Left renal cortex interstitium (tissue), 4 donors: ENCODE data around the gene ICE2. TPM values are rescaled to one million over a fixed set of nuclear protein-coding genes. Genes with fewer than 3 reads are reported as not detected.
"Not testable (repeated sequence)": the region's sequence is repeated elsewhere in the genome, so short reads cannot be mapped to it uniquely, and the experiment has no call there.

Experiments
- DNase-seq, 4 donors: peaks; one replicate each; pipeline ENCODE4 v3.0.0-alpha.2; 2013; ENCODE audit warnings: low read depth in 4 of 4, low spot score in 2 of 4, missing footprints in 1 of 4
- polyA plus RNA-seq, 4 donors: library from polyadenylated mRNA; unstranded; fragments of 120-200 nt; gene quantifications; one replicate each; pipeline ENCODE4 v1.2.1, GENCODE V29; 2013; ENCODE audit not compliant: insufficient read length in 4 of 4

Gene ICE2
- polyA plus RNA-seq, 4 donors, result 71.9 to 92.9 (median 88.2) TPM

DNA sequence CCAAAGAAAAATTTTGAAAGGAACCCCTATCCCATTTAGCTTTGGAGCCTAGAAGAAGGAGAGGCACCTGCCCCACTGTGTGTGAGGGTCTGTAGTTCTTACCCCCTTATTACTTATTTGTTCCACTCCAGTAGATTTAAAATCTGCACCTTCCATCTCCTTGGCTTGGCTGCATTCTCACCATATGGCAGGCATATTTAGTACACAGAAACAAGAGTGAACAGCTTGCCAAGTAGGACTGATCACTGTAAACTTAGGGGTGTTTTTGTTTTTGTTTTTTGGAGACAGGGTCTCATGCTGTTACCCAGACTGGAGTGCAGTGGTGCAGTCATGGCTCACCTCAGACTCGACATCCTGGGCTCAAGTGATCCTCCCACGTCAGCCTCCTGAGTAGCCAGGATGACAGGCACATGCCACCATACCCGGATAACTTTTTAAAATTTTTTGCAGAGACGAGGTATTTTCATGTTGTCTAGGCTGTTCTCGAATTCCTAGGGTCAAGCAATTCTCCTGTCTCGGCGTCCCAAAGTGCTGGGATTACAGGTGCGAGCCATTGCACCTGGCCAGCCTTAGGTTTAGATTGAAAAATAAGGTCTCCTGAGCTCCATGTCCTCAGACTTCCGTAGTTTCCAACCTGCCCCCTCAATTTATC lies 67.0 kb downstream of the ICE2 start:
- DNase-seq, result no peak

DNA sequence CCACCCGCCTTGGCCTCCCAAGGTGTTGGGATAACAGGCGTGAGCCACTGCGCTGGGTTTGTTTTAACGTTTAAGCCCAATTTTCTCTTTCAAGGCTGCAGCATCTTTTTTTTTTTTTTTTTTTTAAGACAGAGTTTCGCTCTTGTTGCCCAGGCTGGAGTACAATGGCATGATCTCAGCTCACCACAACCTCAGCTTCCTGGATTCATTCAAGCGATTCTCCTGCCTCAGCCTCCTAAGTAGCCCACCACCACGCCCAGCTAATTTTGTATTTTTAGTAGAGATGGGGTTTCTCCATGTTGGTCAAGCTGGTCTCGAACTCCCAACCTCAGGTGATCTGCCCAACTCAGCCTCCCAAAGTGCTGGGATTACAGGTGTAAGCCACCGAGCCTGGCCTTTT lies 68.6 kb downstream of the ICE2 start:
- not testable (repeated sequence) for DNase-seq

DNA sequence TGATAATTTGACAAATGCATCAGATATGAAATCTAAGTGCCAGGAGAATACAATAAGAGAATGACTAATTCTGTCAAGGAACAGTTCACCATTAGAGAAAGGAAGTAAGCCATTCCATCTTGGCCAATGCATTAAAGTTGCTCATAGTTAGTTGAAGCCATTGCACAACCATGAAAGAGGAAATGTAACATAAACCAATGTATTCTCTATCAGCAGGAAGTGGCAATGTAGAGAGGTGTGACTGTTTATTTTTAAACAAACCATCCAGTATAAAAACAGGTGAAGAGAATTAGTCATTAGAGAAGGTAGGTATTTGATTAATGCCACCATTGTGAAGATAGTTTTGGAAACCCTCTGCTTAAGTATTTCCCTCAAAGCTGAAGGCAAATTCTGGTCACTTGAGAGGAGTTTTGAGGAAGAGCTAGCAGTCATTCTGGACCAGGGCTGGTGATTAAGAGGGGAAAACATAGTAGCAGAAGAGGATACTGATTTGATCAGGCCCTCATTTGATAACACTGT lies 70.4 kb downstream of the ICE2 start:
- DNase-seq, result no peak

DNA sequence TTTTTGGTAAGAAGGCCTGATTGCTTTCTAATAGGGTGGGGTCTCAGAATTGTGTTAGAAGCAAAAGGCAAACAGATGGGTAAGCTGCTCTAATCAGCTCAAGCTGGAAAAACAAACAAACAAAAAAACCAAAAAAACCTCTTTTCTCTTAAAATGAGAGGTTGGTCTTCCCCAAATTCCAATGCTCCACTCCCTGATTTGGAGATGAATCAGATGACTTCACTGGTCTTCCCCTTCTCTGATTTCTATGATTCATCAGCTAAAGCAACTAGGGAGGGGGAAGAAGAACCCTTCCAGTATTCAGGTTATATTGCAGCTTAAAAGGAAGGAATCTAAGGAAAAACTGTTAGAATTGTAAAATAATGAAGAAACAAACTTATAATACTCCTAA lies 71.5 kb downstream of the ICE2 start:
- DNase-seq, result no peak

DNA sequence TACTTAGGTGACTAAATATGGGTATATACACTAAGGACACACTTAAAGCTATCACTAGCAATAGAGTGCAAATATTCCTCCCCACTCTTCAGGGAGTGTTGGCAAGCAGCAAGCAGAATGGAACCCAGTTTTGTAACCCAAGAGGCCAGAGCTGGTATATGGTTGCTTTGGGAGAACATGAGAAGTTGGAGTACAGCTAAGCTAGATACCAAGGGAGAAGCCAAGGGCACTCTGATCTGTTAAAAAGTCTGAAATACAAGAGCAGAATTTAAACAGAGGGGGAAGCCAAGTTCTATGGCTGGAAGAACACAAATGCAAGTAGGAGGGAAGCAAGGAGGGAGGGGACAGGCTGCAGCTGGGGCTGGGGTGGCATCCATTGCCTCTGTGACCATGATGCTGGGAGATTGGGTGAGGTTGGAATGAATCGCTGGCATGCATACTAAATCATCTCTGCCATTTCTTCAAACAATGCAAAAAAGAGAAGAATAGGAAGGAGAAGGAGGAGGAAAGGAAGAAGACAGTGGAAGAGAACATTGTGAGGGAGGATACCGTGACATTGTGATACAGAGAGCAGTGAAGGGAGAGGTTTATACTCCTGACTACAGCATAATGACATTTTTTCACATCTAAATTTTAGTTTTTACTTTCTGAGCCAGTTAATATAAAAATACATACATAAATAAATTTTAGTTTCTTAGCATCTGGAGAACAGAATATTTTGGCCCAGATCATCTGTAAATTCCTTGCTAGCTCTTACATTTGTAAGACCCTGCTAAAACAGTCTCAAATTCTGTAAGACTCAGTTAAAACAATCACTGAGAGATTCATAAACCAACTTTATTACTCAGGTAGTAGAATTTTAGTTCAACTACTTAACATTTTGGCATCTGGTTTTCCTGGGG lies 72.2 kb downstream of the ICE2 start:
- no peak for DNase-seq

DNA sequence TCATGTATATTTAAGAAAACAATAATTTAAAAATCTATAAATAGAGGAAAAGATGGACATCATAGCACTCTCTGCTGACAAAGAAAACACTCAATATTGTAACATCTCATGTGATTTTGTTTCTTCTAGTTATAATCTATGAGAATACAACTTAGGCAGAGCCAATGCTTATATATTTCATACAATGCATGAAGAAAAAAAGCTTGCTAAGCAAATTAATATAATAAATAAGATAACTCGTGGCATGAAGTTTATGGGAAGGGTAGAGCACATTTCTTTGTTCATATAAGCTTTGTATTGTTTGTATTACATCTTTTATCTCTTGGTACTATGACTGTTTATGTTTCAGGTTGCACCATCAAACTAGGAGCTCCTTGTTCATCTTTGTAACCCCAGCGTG lies 73.5 kb downstream of the ICE2 start:
- no peak for DNase-seq

DNA sequence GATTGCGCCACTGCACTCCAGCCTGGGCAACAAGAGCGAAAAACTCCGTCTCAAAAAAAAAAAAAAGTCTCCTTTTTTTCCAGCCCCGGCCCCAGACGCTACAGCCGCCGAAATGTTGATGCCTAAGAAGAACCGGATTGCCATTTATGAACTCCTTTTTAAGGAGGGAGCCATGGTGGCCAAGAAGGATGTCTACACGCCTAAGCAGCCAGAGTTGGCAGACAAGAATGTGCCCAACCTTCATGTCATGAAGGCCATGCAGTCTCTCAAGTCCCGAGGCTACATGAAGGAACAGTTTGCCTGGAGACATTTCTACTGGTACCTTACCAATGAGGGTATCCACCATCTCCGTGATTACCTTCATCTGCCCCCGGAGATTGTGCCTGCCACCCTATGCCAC lies 74.6 kb downstream of the ICE2 start:
- DNase-seq, result not testable (repeated sequence)

DNA sequence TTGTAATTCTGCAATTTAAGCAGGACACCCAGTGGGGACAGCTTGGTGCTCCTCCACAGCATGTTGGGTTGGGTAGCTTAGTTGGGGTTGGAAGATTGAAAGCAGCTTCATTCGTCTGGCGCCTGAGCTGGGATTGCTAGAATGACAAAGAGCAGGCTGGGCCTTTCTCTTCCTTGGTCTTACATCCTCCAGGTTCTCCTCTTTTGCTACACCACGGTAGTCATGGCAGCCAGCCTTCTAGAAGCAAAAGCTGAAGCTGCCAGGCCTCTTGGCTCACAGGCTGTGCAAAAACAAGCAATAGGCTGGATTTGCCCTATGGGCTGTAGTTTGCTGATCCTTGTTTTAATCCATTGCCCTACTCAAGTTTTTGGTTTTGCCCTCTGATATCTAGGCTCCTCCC lies 78.0 kb downstream of the ICE2 start:
- DNase-seq, result no peak

DNA sequence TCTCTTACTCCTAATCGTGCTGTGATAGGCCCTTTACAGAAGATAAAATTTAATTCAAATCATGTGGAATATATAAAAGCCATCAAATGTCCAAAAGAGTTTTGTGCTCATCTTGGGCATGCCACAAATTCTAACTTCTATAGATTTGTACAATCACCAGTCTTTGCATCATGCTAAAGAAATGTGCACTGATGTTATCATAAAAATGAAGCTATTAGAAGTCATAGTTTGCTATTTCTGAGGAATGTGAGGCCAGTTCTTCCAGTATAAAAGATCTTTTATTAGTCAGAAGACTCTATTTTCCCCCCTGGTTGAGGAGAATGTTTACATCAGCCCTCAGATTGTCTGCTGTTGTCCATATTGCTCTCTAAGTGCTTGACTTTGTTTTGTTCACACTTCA lies 79.0 kb downstream of the ICE2 start:
- DNase-seq, result no peak

DNA sequence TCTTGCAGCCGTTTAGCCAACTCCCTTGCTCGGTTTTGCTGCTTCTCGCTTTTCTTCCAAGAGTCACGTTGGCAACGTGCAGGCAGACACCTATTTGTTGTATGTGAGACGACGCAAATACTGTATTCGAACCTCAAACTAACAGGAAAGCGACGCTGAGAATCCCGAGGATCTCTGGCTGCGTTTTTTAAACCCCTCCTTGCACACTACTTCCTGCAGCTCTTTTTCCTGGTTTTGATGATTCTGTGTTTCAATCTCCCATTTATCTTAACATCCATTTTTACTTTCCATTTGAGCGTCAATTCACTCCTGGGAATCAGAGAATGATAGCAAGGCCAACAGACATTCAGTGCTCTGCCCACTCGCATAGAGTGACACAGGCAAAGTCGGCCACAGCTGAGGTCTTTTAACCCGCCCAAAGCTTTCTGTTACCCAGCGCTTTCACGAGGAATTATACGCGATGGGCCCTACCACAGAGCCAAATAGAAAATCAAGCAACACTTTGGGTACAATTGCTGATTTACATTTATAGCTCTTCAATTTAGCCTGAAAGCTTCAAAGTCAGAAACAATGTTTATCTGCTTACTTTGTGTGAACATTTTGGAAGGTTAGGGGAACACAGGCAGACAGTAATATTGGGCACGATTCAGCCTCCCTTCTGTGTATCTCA lies 79.6 kb downstream of the ICE2 start:
- no peak for DNase-seq

DNA sequence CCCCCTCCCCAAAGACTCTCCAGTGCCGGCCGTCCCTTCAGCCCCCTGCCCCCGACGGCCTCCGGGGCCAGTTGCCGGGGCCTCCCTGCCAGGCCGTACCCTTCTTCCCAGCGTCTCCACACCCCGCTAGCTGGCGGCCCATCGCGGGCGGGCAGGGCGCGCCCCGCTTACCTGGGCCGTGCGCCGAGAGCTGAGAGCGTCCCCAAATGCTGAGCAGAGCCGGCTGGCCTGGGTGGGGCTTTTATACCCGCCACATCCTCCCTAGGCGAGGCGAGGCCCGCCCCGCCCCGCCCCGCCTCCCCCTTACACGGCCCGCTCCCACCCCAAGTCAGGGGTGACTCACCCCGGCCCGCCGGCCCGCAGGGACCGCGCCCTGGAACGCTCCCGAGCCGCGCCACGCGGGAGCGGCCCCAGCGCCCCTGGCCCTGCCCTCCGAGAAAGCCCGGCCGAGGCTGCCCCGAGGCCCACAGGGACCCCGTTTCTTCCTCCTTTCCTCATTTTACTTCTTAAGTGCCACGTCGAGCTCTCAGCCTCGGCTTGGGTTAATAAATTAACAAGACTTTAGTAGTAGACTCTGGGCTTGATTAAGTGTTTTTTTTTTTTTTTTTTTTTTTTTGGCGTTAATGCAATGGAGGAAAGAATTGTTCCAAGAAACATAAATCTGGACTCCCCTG lies 81.0 kb downstream of the ICE2 start, which contains the start of gene ANXA2:
ANXA2 (minus strand) TSS at position 215 of the 674 bp plus-strand sequence. CDS start 11,911 bp downstream, outside the sequence.
- DNase-seq, result no peak

DNA sequence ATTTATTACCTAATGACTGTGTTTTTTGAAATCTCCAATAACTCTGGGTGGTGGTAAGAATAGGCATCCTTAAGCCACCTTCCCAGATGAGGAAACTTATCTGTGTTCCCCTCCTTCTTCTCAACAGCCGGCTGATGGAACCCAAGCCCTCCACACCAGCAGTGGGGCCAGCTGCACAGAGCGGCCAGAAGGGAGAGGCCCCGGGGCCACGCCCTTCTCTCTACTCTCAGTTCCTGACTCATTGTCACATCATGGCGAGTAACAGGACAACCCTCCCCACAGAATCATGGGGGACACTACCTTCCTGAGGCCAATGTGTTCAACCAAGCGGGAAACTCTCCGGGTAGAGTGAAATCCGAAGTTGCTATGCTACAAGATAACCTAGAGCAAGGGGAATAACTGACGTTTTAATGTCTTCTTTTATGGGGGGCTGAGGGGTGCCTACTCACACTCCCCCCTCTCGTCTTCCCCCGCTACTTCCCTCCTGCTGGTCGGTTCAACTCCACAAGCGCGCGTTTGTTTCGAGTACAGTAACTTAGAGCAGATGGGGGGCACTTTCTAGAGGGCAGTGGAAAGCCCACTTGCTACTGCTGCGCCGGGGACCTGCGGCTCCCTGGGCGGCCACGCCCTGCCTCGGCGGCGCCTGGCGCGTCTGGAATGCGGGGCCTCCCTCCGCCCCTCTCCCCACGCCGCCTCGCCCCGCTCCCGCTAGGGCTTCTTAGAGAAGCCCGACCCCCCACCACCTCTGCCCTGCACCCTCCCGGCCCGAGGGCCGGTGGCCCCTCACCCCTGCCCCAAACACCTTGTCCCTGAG lies 81.8 kb downstream of the ICE2 start:
- no peak for DNase-seq

DNA sequence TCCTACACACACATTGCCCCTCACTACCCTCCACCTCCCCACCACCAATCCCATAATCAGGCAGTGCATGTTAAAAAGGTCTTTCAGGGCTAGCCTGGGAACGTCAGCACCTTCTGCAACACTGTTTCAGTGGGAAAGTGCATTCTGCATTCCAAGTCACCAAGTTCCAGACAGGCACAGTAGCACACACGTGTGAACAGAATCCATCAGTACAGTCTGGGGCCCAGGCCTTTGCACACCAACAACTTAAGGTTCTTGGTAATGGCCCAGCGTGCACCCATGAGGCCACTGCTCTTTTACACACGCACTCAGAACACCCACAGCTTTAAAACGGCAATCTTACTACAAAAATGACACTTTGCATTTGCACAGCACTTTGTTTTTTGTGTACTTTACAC lies 82.4 kb downstream of the ICE2 start:
- no peak for DNase-seq

DNA sequence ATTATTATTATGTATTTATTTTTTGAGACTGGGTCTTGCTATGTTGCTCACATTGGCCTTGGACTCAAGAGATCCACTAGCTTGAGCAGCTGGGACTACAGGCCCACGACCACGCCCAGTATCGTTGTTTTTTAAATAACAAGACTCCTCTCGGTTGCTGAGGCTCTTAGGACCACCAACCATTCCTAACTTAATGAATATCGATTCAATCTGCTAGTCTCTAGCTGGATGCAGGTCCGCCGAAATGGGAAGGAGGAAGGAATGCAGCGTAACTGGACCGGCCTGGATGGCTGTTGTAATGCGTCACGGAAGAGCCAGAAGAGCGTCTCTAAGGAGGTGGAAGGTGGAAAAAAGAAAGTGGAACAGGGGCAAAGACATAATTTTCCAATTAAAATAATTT lies 82.8 kb downstream of the ICE2 start:
- DNase-seq, result no peak

DNA sequence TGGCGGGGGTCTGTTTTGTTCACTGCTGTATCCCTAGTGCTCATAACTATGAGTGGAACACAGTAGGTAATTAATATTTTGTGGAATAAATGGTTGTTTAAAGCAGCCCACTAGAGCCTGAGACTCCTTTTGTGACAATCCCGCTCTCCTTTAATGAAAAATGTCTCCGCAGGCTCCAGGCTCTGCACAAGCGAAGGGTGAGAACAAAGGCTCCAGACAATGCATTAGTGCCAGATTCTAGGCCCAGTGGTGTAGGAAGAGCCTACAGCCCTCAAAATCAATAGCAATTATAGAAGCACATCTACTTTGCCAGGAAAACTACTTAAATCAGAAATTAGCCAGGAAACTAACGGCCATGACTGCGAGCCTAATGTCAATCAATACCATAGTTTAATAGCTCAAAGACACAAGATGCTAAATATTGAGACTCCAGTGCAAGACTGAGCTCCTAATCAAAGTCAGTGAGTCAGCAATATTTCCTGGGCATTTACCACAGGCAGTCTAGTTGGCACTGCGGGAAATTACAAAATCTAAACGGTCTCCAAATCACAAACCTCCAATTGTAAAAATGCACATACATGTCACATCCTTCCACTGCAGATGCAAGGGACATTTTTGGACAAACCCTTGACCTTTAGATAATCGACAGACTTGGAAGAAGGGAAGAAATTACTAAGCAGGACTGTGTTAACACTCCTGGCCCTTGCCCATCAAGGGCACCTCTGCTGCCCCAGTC lies 83.5 kb downstream of the ICE2 start:
- no peak for DNase-seq

DNA sequence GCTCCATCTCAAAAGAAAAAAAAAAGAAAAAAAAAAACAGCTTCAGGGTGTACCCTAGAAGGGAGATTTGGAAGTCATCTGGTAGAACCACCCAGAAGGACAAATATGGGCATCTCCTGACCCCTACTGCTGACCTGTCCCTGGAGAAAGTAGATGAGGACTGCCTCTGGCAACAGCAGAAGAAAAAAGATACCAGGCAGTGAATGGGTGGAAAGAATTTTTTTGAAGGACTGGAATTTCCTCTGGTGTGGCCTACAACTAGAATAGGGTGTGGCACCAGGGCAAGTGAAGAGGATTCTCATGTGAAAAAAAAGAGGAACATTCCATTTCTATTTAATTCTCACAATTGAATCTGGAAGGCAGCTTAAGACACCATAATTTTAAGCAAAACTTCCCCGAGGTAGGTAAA lies 84.2 kb downstream of the ICE2 start:
- DNase-seq, result no peak

DNA sequence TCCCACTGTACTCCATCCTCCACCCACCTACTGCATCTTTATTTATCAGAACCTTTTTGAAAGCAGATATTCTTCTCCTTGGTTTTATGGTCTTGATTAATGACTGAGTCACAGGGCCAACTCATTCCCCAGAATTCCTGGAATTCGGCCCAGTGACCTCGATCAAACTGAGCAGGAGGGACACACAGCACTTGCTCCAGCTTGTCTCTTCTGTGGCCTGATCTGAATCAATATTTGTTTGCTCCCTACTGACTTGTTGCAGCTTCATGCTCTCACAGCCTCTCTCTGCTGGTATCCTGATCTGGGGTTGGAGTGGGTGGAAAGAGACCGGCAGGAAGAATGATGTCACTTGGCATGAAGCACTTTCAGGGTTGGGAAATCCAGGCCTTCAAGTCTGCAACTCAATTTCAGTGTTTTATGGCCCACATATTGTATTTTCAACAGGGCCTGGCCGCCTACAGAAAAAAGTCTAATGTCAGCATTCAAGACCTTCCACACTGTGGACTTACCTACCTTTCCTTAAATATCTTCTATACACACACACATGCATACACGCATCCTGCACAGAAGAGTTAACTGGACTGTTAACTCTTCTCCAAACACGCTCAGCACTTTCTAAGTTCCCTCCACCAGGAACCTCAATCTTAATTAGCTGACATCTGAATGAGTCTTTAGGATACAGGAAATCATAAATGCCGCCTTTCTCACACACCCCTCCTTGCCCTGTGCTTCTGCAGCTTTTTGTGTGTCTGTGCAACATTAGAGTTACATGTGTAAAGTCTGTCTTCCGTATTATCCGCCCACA lies 85.8 kb downstream of the ICE2 start:
- DNase-seq, result peak in 2 of 4 donors; percentile 63 to 76

DNA sequence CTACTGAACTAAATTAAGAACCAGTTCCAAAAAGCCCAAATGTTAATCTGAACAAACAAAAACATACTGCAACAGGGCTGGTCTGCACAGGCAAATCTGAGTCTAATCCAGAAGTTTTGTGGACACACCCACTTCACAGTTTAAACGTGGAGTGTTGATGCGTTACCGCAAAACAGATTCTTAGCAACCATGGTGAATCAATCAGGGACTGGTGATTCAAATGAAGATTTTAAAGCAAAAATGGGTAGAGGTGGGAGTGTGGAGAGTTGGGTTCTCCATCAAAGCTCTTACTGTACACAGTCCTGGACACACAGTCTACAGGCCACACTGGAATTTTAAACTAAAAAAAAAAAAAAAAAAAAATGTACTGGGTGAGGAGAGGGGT lies 86.3 kb downstream of the ICE2 start:
- no peak for DNase-seq
